ENCODE data around the gene GPAM.

DNA sequence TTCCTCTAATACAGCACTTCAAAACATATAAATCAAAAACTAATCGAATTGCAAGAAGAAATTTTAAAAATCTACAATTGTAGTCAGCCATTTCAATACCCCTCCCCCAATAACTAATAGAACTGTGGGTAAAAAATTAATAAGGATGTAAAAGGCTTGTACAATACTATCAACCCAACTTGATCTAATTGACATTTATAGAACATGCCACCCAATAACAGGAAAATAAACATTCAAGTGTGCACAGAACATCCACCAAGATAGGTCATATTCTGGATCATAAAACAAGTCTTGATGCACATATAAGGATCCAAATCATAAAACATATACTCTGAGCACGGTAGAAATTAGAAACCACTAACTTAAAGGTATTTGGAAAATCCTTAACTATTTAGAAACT is 4.0 kb upstream of the GPAM start:
- TF ChIP-seq SP1 (IDR thresholded peaks at IDR 0.05) (no peak), ZNF384 (IDR thresholded peaks at IDR 0.05) (no peak), LEF1 (IDR thresholded peaks at IDR 0.05; ENCODE audit: borderline replicate concordance) (no peak), ARNT (IDR thresholded peaks at IDR 0.05) (no peak)

Measured in HEK293T (cell line).